ENCODE data around the gene TPCN1. TPM values are rescaled to one million over a fixed set of nuclear protein-coding genes. Genes with fewer than 3 reads are reported as not detected.

TPCN1 gene
- 10 to 100 TPM; 45.1 to 78.4 TPM for total RNA-seq

- Histone ChIP-seq H3K36me3 (replicated peaks in 1 of 2; ENCODE audit: insufficient read depth in 1 of 2, low read depth in 2 of 2) (no peaks in the 10 kb centered on the region), H3K4me1 (peaks cover 33% of the 10 kb centered on the region), H3K4me3 (peak within 1 kb of the TSS; percentile 46 to 94), H3K27ac (peak within 1 kb of the TSS; percentile 92 to 97 (median 94)), H3K27me3 (no peaks in the 10 kb centered on the region), H3K9me3 (no peaks in the 10 kb centered on the region)
- peak; percentile 93 for ATAC-seq
- intact Hi-C loops (cut with DNase I), result no loop called here
- 0% methylated on average over 14 to 68 of the region's 68 CpGs for WGBS, 2 donors
- DNase-seq, result peak; percentile 100
- TF ChIP-seq CTCF (IDR thresholded peaks at IDR 0.05) (peak in 3 of 7 experiments; percentile 22 to 27 (median 27)), POLR2A (IDR thresholded peaks at IDR 0.05) (peak; percentile 98 to 99 (median 99))
These were observed at the start of gene TPCN1 for GRCh38 chr12:113221181-113221996. TSS of gene TPCN1 (plus strand) at chr12:113221464. CDS start at chr12:113226853, 5,389 bp downstream.

GRCh38 chr12:113171543-113171942, 49.7 kb upstream of the TPCN1 start:
- intact Hi-C loops (cut with DNase I), result loop anchor here (5.0 kb wide), 1 partner anchor 119 kb away; no protein-coding TSS in a partner anchor
- no peak for TF ChIP-seq CTCF (IDR thresholded peaks at IDR 0.05)
- TF ChIP-seq POLR2A (IDR thresholded peaks at IDR 0.05), result no peak
- Histone ChIP-seq H3K27ac (no peak overlapping the region), H3K9me3 (no peaks in the 10 kb centered on the region), H3K27me3 (no peaks in the 10 kb centered on the region), H3K4me1 (no peaks in the 10 kb centered on the region), H3K4me3 (no peak overlapping the region), H3K36me3 (replicated peaks in 1 of 2; ENCODE audit: insufficient read depth in 1 of 2, low read depth in 2 of 2) (peaks cover 12 to 48% of the 10 kb centered on the region in 2 donors)
- DNase-seq (no peak), ATAC-seq (no peak)
- WGBS, 2 donors, result 95 to 97% methylated on average over 9 of the region's 9 CpGs

- intact Hi-C loops (cut with DNase I), result loop anchor here (5.0 kb wide), 1 partner anchor 120 kb away; no protein-coding TSS in a partner anchor
- Histone ChIP-seq H3K27me3 (no peaks in the 10 kb centered on the region), H3K4me3 (no peak overlapping the region), H3K9me3 (no peaks in the 10 kb centered on the region), H3K27ac (no peak overlapping the region), H3K4me1 (no peaks in the 10 kb centered on the region), H3K36me3 (replicated peaks in 1 of 2; ENCODE audit: insufficient read depth in 1 of 2, low read depth in 2 of 2) (peaks cover 16 to 54% of the 10 kb centered on the region in 2 donors)
- WGBS, 2 donors, result 89 to 94% methylated on average over 16 to 20 of the region's 20 CpGs
- no peak for DNase-seq
- TF ChIP-seq POLR2A (IDR thresholded peaks at IDR 0.05) (no peak), CTCF (IDR thresholded peaks at IDR 0.05) (no peak)
- ATAC-seq, result no peak
These were observed 49.1 kb upstream of the TPCN1 start for GRCh38 chr12:113172185-113172584.

GRCh38 chr12:113173081-113173698, 48.1 kb upstream of the TPCN1 start:
- Histone ChIP-seq H3K9me3 (no peaks in the 10 kb centered on the region), H3K27ac (no peak overlapping the region), H3K36me3 (replicated peaks in 1 of 2; ENCODE audit: insufficient read depth in 1 of 2, low read depth in 2 of 2) (peaks cover 24 to 60% of the 10 kb centered on the region in 2 donors), H3K27me3 (no peaks in the 10 kb centered on the region), H3K4me1 (no peaks in the 10 kb centered on the region), H3K4me3 (no peak overlapping the region)
- ATAC-seq, result no peak
- DNase-seq, result no peak
- 90 to 91% methylated on average over 7 of the region's 7 CpGs for WGBS, 2 donors
- TF ChIP-seq CTCF (IDR thresholded peaks at IDR 0.05) (no peak), POLR2A (IDR thresholded peaks at IDR 0.05) (no peak)
- intact Hi-C loops (cut with DNase I), result loop anchor here (5.0 kb wide), 1 partner anchor 121 kb away; no protein-coding TSS in a partner anchor
